ENCODE results near the gene RAPGEF2. TPM values are rescaled to one million over a fixed set of nuclear protein-coding genes. Genes with fewer than 3 reads are reported as not detected.

RAPGEF2 gene
- total and polyA plus RNA-seq, 4 donors, result 9.4 to 51.3 (median 31.9) TPM

GRCh38 chr4:159148441-159148840 is 45.6 kb downstream of the RAPGEF2 start:
- intact Hi-C loops (cut with DNase I), result no loop called here
- DNase-seq (no peak), ATAC-seq (ENCODE audit: low FRiP score) (no peak)
- H3K27ac ChIP-seq (ENCODE audit: low read depth in 1 of 2, low read length in 2 of 2), result no peak overlapping the region
- H3K27me3 ChIP-seq (ENCODE audit: control insufficient read depth in 1 of 2, insufficient read depth in 2 of 2, low read length in 1 of 2), result no peaks in the 10 kb centered on the region
- H3K4me3 ChIP-seq (ENCODE audit: low read length in 2 of 2), result no peak overlapping the region
- peaks cover 2% of the 10 kb centered on the region in 2 donors for H3K4me1 ChIP-seq (ENCODE audit: control insufficient read depth in 1 of 2, insufficient read depth in 2 of 2, low read length in 2 of 2)
- H3K9me3 ChIP-seq (ENCODE audit: control insufficient read depth, low read length), result no peaks in the 10 kb centered on the region
- H3K36me3 ChIP-seq (ENCODE audit: control insufficient read depth in 1 of 2, insufficient read depth in 2 of 2, low read length in 1 of 2), result no peaks in the 10 kb centered on the region
- 69 to 76% methylated on average over 2 of the region's 2 CpGs for WGBS, 2 donors

- Histone ChIP-seq H3K4me1 (ENCODE audit: control insufficient read depth in 1 of 2, insufficient read depth in 2 of 2, low read length in 2 of 2) (peaks cover 0 to 2% of the 10 kb centered on the region in 2 donors), H3K36me3 (ENCODE audit: control insufficient read depth in 1 of 2, insufficient read depth in 2 of 2, low read length in 1 of 2) (no peaks in the 10 kb centered on the region), H3K9me3 (ENCODE audit: control insufficient read depth, low read length) (no peaks in the 10 kb centered on the region), H3K27me3 (ENCODE audit: control insufficient read depth in 1 of 2, insufficient read depth in 2 of 2, low read length in 1 of 2) (no peaks in the 10 kb centered on the region), H3K4me3 (ENCODE audit: low read length in 2 of 2) (no peak overlapping the region), H3K27ac (ENCODE audit: low read depth in 1 of 2, low read length in 2 of 2) (no peak overlapping the region)
- 96 to 100% methylated on average over 1 of the region's 1 CpG for WGBS, 2 donors
- DNase-seq (no peak), ATAC-seq (ENCODE audit: low FRiP score) (no peak)
- intact Hi-C loops (cut with DNase I), result no loop called here
These were observed 46.8 kb downstream of the RAPGEF2 start for GRCh38 chr4:159149666-159150065.

GRCh38 chr4:159150396-159150795 is 47.5 kb downstream of the RAPGEF2 start:
- 73 to 81% methylated on average over 5 of the region's 5 CpGs for WGBS, 2 donors
- Histone ChIP-seq H3K27me3 (ENCODE audit: control insufficient read depth in 1 of 2, insufficient read depth in 2 of 2, low read length in 1 of 2) (no peaks in the 10 kb centered on the region), H3K4me1 (ENCODE audit: control insufficient read depth in 1 of 2, insufficient read depth in 2 of 2, low read length in 2 of 2) (peaks cover 0 to 2% of the 10 kb centered on the region in 2 donors), H3K27ac (ENCODE audit: low read depth in 1 of 2, low read length in 2 of 2) (no peak overlapping the region), H3K4me3 (ENCODE audit: low read length in 2 of 2) (no peak overlapping the region), H3K9me3 (ENCODE audit: control insufficient read depth, low read length) (no peaks in the 10 kb centered on the region), H3K36me3 (ENCODE audit: control insufficient read depth in 1 of 2, insufficient read depth in 2 of 2, low read length in 1 of 2) (no peaks in the 10 kb centered on the region)
- ATAC-seq (ENCODE audit: low FRiP score), result no peak
- intact Hi-C loops (cut with DNase I), result no loop called here
- DNase-seq, result no peak

- Histone ChIP-seq H3K36me3 (ENCODE audit: control insufficient read depth in 1 of 2, insufficient read depth in 2 of 2, low read length in 1 of 2) (no peaks in the 10 kb centered on the region), H3K4me1 (ENCODE audit: control insufficient read depth in 1 of 2, insufficient read depth in 2 of 2, low read length in 2 of 2) (peaks cover 0 to 2% of the 10 kb centered on the region in 2 donors), H3K9me3 (ENCODE audit: control insufficient read depth, low read length) (no peaks in the 10 kb centered on the region), H3K27me3 (ENCODE audit: control insufficient read depth in 1 of 2, insufficient read depth in 2 of 2, low read length in 1 of 2) (no peaks in the 10 kb centered on the region), H3K27ac (ENCODE audit: low read depth in 1 of 2, low read length in 2 of 2) (no peak overlapping the region), H3K4me3 (ENCODE audit: low read length in 2 of 2) (no peak overlapping the region)
- intact Hi-C loops (cut with DNase I), result no loop called here
- ATAC-seq (ENCODE audit: low FRiP score) (no peak), DNase-seq (no peak)
- WGBS, 2 donors, result 67 to 83% methylated on average over 4 of the region's 4 CpGs
These were observed 48.0 kb downstream of the RAPGEF2 start for GRCh38 chr4:159150821-159151390.

GRCh38 chr4:159151689-159152088 is 48.8 kb downstream of the RAPGEF2 start:
- H3K4me3 ChIP-seq (ENCODE audit: low read length in 2 of 2), result no peak overlapping the region
- ATAC-seq (ENCODE audit: low FRiP score) (no peak), DNase-seq (no peak)
- H3K36me3 ChIP-seq (ENCODE audit: control insufficient read depth in 1 of 2, insufficient read depth in 2 of 2, low read length in 1 of 2), result no peaks in the 10 kb centered on the region
- H3K9me3 ChIP-seq (ENCODE audit: control insufficient read depth, low read length), result no peaks in the 10 kb centered on the region
- intact Hi-C loops (cut with DNase I), result no loop called here
- no peaks in the 10 kb centered on the region for H3K4me1 ChIP-seq (ENCODE audit: control insufficient read depth in 1 of 2, insufficient read depth in 2 of 2, low read length in 2 of 2)
- no peaks in the 10 kb centered on the region for H3K27me3 ChIP-seq (ENCODE audit: control insufficient read depth in 1 of 2, insufficient read depth in 2 of 2, low read length in 1 of 2)
- WGBS, 2 donors, result 91 to 92% methylated on average over 1 of the region's 1 CpG
- H3K27ac ChIP-seq (ENCODE audit: low read depth in 1 of 2, low read length in 2 of 2), result no peak overlapping the region

DNA sequence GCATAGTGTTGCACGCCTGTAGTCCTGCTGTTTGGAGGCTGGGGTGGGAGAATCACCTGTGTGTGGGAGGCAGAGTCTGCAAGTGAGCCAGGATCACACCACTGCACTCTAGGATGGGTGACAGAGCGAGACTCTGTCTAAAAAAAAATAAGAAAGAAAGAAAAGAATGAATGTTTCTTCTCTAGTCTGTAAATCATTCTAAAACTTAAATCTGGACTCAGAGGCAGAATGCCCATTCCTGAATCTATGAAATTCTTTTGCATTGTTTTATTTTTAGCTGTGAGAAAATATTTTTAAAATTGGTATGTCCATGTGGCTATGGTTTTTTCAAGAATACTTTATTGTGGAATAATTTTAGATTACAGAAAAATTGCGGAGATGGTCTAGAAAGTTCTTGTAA is 49.3 kb downstream of the RAPGEF2 start:
- ATAC-seq (ENCODE audit: low FRiP score) (no peak), DNase-seq (no peak)
- WGBS, 2 donors, result 48 to 59% methylated on average over 3 of the region's 3 CpGs
- intact Hi-C loops (cut with DNase I), result no loop called here
- Histone ChIP-seq H3K27me3 (ENCODE audit: control insufficient read depth in 1 of 2, insufficient read depth in 2 of 2, low read length in 1 of 2) (no peaks in the 10 kb centered on the region), H3K27ac (ENCODE audit: low read depth in 1 of 2, low read length in 2 of 2) (no peak overlapping the region), H3K4me1 (ENCODE audit: control insufficient read depth in 1 of 2, insufficient read depth in 2 of 2, low read length in 2 of 2) (peaks cover 0 to 4% of the 10 kb centered on the region in 2 donors), H3K36me3 (ENCODE audit: control insufficient read depth in 1 of 2, insufficient read depth in 2 of 2, low read length in 1 of 2) (no peaks in the 10 kb centered on the region), H3K9me3 (ENCODE audit: control insufficient read depth, low read length) (no peaks in the 10 kb centered on the region), H3K4me3 (ENCODE audit: low read length in 2 of 2) (no peak overlapping the region)

- WGBS, 2 donors, result 71 to 74% methylated on average over 4 of the region's 4 CpGs
- DNase-seq, result no peak
- Histone ChIP-seq H3K36me3 (ENCODE audit: control insufficient read depth in 1 of 2, insufficient read depth in 2 of 2, low read length in 1 of 2) (no peaks in the 10 kb centered on the region), H3K4me3 (ENCODE audit: low read length in 2 of 2) (no peak overlapping the region), H3K9me3 (ENCODE audit: control insufficient read depth, low read length) (no peaks in the 10 kb centered on the region), H3K4me1 (ENCODE audit: control insufficient read depth in 1 of 2, insufficient read depth in 2 of 2, low read length in 2 of 2) (peaks cover 0 to 9% of the 10 kb centered on the region in 2 donors), H3K27ac (ENCODE audit: low read depth in 1 of 2, low read length in 2 of 2) (no peak overlapping the region), H3K27me3 (ENCODE audit: control insufficient read depth in 1 of 2, insufficient read depth in 2 of 2, low read length in 1 of 2) (no peaks in the 10 kb centered on the region)
- ATAC-seq (ENCODE audit: low FRiP score), result no peak
- intact Hi-C loops (cut with DNase I), result no loop called here
These were observed 50.8 kb downstream of the RAPGEF2 start for GRCh38 chr4:159153669-159154068.

DNA sequence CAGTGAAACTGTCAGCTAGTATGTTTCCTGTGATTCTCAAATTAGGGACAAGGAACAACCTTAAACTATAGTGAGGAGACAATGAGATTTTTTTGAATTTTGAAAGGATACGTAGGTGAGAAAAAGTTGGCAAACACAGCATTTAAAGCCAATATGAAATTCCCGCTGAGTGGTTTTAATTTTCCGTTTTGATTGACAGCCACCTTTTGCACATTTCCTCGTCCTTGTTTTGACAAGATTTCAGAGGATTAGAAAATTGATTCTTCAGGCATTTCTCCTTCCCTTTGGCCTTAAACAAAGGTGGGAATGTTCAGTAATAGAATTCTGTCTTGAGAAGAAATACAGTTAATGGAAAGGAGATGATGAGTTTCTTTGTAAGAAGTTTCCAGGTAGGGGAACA is 52.2 kb downstream of the RAPGEF2 start:
- peaks cover 0 to 9% of the 10 kb centered on the region in 2 donors for H3K4me1 ChIP-seq (ENCODE audit: control insufficient read depth in 1 of 2, insufficient read depth in 2 of 2, low read length in 2 of 2)
- WGBS, 2 donors, result 89 to 92% methylated on average over 4 of the region's 4 CpGs
- intact Hi-C loops (cut with DNase I), result no loop called here

GRCh38 chr4:159158083-159158617 is 55.3 kb downstream of the RAPGEF2 start:
- ATAC-seq (ENCODE audit: low FRiP score) (no peak), DNase-seq (no peak)
- H3K4me1 ChIP-seq (ENCODE audit: control insufficient read depth in 1 of 2, insufficient read depth in 2 of 2, low read length in 2 of 2), result peaks cover 0 to 9% of the 10 kb centered on the region in 2 donors
- intact Hi-C loops (cut with DNase I), result no loop called here
- no peaks in the 10 kb centered on the region for H3K36me3 ChIP-seq (ENCODE audit: control insufficient read depth in 1 of 2, insufficient read depth in 2 of 2, low read length in 1 of 2)
- H3K27me3 ChIP-seq (ENCODE audit: control insufficient read depth in 1 of 2, insufficient read depth in 2 of 2, low read length in 1 of 2), result no peaks in the 10 kb centered on the region
- no peaks in the 10 kb centered on the region for H3K9me3 ChIP-seq (ENCODE audit: control insufficient read depth, low read length)
- H3K4me3 ChIP-seq (ENCODE audit: low read length in 2 of 2), result no peak overlapping the region
- no peak overlapping the region for H3K27ac ChIP-seq (ENCODE audit: low read depth in 1 of 2, low read length in 2 of 2)

More for the DNA sequence above, 52.2 kb downstream of the RAPGEF2 start:
- Histone ChIP-seq H3K4me3 (ENCODE audit: low read length in 2 of 2) (no peak overlapping the region), H3K27ac (ENCODE audit: low read depth in 1 of 2, low read length in 2 of 2) (no peak overlapping the region), H3K36me3 (ENCODE audit: control insufficient read depth in 1 of 2, insufficient read depth in 2 of 2, low read length in 1 of 2) (no peaks in the 10 kb centered on the region), H3K9me3 (ENCODE audit: control insufficient read depth, low read length) (no peaks in the 10 kb centered on the region), H3K27me3 (ENCODE audit: control insufficient read depth in 1 of 2, insufficient read depth in 2 of 2, low read length in 1 of 2) (no peaks in the 10 kb centered on the region)
- DNase-seq (no peak), ATAC-seq (ENCODE audit: low FRiP score) (no peak)
